Trophoblast cell (in vitro differentiated cells and primary cell): ENCODE measurements around the gene BCDIN3D.

Experiments used
- DNase-seq, 2 donors: peaks; one replicate each; pipeline ENCODE4 v3.0.0-alpha.2; 2016
- H2AFZ ChIP-seq: 2 replicates; pipeline ENCODE4 v1.6.1; 2013; ENCODE audit warnings: low read length, moderate library complexity, mild to moderate bottlenecking; ENCODE audit not compliant: insufficient read depth, poor library complexity
- H2AK5ac ChIP-seq: 2 replicates; pipeline ENCODE4 v1.6.1; 2013; ENCODE audit warnings: mild to moderate bottlenecking, low read length
- H2BK120ac ChIP-seq: 2 replicates; pipeline ENCODE4 v1.6.1; 2013; ENCODE audit warnings: low read length, mild to moderate bottlenecking, moderate library complexity; ENCODE audit not compliant: insufficient read depth, poor library complexity
- H2BK12ac ChIP-seq: 2 replicates; pipeline ENCODE4 v1.6.1; 2013; ENCODE audit warnings: mild to moderate bottlenecking, low read length, moderate library complexity
- H2BK5ac ChIP-seq: 2 replicates; pipeline ENCODE4 v1.6.1; 2013; ENCODE audit warnings: low read length, low read depth, moderate library complexity, mild to moderate bottlenecking; ENCODE audit not compliant: poor library complexity
- H3K14ac ChIP-seq: 2 replicates; pipeline ENCODE4 v1.6.1; 2013; ENCODE audit warnings: mild to moderate bottlenecking, low read length
- H3K18ac ChIP-seq: 2 replicates; pipeline ENCODE4 v1.6.1; 2013; ENCODE audit warnings: mild to moderate bottlenecking, low read length
- H3K23ac ChIP-seq: 2 replicates; pipeline ENCODE4 v1.6.1; 2013; ENCODE audit warnings: low read length
- H3K27ac ChIP-seq: 2 replicates; pipeline ENCODE4 v1.5.1; 2013; ENCODE audit warnings: low read depth, mild to moderate bottlenecking, inconsistent platforms, low read length, moderate library complexity
- H3K27me3 ChIP-seq: 2 replicates; pipeline ENCODE4 v1.6.1; 2013; ENCODE audit warnings: inconsistent platforms, mild to moderate bottlenecking, low read length, moderate library complexity; ENCODE audit not compliant: insufficient read depth
- H3K36me3 ChIP-seq, 2 experiments: 1 replicate in 1 of 2; 2 replicates in 1 of 2; pipeline ENCODE4 v1.6.1; 2013; ENCODE audit warnings: low read length in 2 of 2, mild to moderate bottlenecking in 2 of 2, moderate library complexity in 1 of 2; ENCODE audit not compliant: insufficient read depth in 2 of 2, control insufficient read depth in 1 of 2
- H3K4ac ChIP-seq: 2 replicates; pipeline ENCODE4 v1.6.1; 2013; ENCODE audit warnings: low read depth, mild to moderate bottlenecking, low read length, moderate library complexity
- H3K4me1 ChIP-seq, 2 experiments: 1 replicate in 1 of 2; 2 replicates in 1 of 2; pipeline ENCODE4 v1.6.1; 2013; ENCODE audit warnings: low read length in 2 of 2, mild to moderate bottlenecking in 2 of 2, moderate library complexity in 1 of 2; ENCODE audit not compliant: insufficient read depth in 2 of 2, control insufficient read depth in 1 of 2
- H3K4me2 ChIP-seq: 2 replicates; pipeline ENCODE4 v1.6.1; 2013; ENCODE audit warnings: inconsistent platforms, mild to moderate bottlenecking, low read length, moderate library complexity
- H3K4me3 ChIP-seq: 2 replicates; pipeline ENCODE4 v1.5.1; 2013; ENCODE audit warnings: mild to moderate bottlenecking, low read depth, low read length, inconsistent platforms
- H3K79me1 ChIP-seq: one replicate; pipeline ENCODE4 v1.6.1; 2013; ENCODE audit warnings: low read length
- H3K79me2 ChIP-seq: 2 replicates; pipeline ENCODE4 v1.6.1; 2013; ENCODE audit warnings: low read length, mild to moderate bottlenecking; ENCODE audit not compliant: control insufficient read depth, insufficient read depth, poor library complexity
- H3K9ac ChIP-seq: 2 replicates; pipeline ENCODE4 v1.6.1; 2013; ENCODE audit warnings: mild to moderate bottlenecking, low read length
- H3K9me3 ChIP-seq: 2 replicates; pipeline ENCODE4 v1.6.1; 2013; ENCODE audit warnings: low read depth, mild to moderate bottlenecking, control low read depth, inconsistent platforms, low read length; ENCODE audit not compliant: insufficient read depth
- H4K12ac ChIP-seq: 2 replicates; pipeline ENCODE4 v1.6.1; 2013; ENCODE audit warnings: low read depth, mild to moderate bottlenecking, low read length, moderate library complexity
- H4K8ac ChIP-seq: 2 replicates; pipeline ENCODE4 v1.6.1; 2013; ENCODE audit warnings: low read depth, mild to moderate bottlenecking, low read length, moderate library complexity
- H4K91ac ChIP-seq: one replicate; pipeline ENCODE4 v1.6.1; 2013; ENCODE audit warnings: low read depth, mild to moderate bottlenecking, low read length, moderate library complexity
- WGBS: extraction: QIAGEN DNeasy Blood & Tissue Kit; methylation state at CpG from one replicate; pipeline ENCODE4 v1.1.7; 2013; ENCODE audit warnings: missing lambda C conversion rate; ENCODE audit not compliant: insufficient read length, insufficient coverage; ENCODE audit errors: extremely low coverage; 5-methylcytosine and 5-hydroxymethylcytosine counted together

Gene BCDIN3D

GRCh38 chr12:49868952-49869815 lies 26.3 kb upstream of the BCDIN3D start:
- no peak overlapping the region for H2AK5ac ChIP-seq
- H4K12ac ChIP-seq, result no peak overlapping the region
- H3K79me1 ChIP-seq, result no peaks in the 10 kb centered on the region
- DNase-seq, result peak; percentile 95 to 97
- no peak overlapping the region for H2AFZ ChIP-seq
- H2BK5ac ChIP-seq, result no peak overlapping the region
- H2BK120ac ChIP-seq, result no peak overlapping the region
- H3K27me3 ChIP-seq, result no peaks in the 10 kb centered on the region
- WGBS, result no CpG with 5 or more reads among the region's 16 CpGs
- H3K27ac ChIP-seq, result no peak overlapping the region
- no peak overlapping the region for H4K91ac ChIP-seq
- H3K4me3 ChIP-seq, result no peak overlapping the region
- H3K9me3 ChIP-seq, result peaks cover 2% of the 10 kb centered on the region
- no peak overlapping the region for H3K4me2 ChIP-seq
- no peak overlapping the region for H3K9ac ChIP-seq
- no peak overlapping the region for H3K23ac ChIP-seq
- no peak overlapping the region for H3K14ac ChIP-seq
- no peaks in the 10 kb centered on the region for H3K79me2 ChIP-seq
- no peak overlapping the region for H3K18ac ChIP-seq
- no peak overlapping the region for H3K4ac ChIP-seq
- peaks cover 6 to 11% of the 10 kb centered on the region in 2 experiments for H3K4me1 ChIP-seq
- no peak overlapping the region for H2BK12ac ChIP-seq
- H4K8ac ChIP-seq, result no peak overlapping the region
- H3K36me3 ChIP-seq, result no peaks in the 10 kb centered on the region

- H3K18ac ChIP-seq, result no peak overlapping the region
- H3K4me1 ChIP-seq, result peaks cover 6 to 11% of the 10 kb centered on the region in 2 experiments
- H3K4ac ChIP-seq, result no peak overlapping the region
- DNase-seq, result no peak
- no peak overlapping the region for H3K9ac ChIP-seq
- H3K27ac ChIP-seq, result no peak overlapping the region
- no peak overlapping the region for H3K14ac ChIP-seq
- no peak overlapping the region for H2AFZ ChIP-seq
- no peak overlapping the region for H3K23ac ChIP-seq
- H3K9me3 ChIP-seq, result peaks cover 2% of the 10 kb centered on the region
- H4K8ac ChIP-seq, result no peak overlapping the region
- no peaks in the 10 kb centered on the region for H3K27me3 ChIP-seq
- no peak overlapping the region for H2BK5ac ChIP-seq
- no peak overlapping the region for H3K4me2 ChIP-seq
- H2AK5ac ChIP-seq, result no peak overlapping the region
- H4K91ac ChIP-seq, result no peak overlapping the region
- no peak overlapping the region for H3K4me3 ChIP-seq
- H2BK12ac ChIP-seq, result no peak overlapping the region
- WGBS, result no CpG with 5 or more reads among the region's 16 CpGs
- H3K79me2 ChIP-seq, result no peaks in the 10 kb centered on the region
- H3K36me3 ChIP-seq, result no peaks in the 10 kb centered on the region
- H2BK120ac ChIP-seq, result no peak overlapping the region
- no peaks in the 10 kb centered on the region for H3K79me1 ChIP-seq
- no peak overlapping the region for H4K12ac ChIP-seq
These were observed 25.5 kb upstream of the BCDIN3D start for GRCh38 chr12:49868449-49868848.

- H3K27ac ChIP-seq, result no peak overlapping the region
- H3K4me1 ChIP-seq, result peaks cover 6 to 11% of the 10 kb centered on the region in 2 experiments
- H3K9me3 ChIP-seq, result peaks cover 2% of the 10 kb centered on the region
- H3K79me2 ChIP-seq, result no peaks in the 10 kb centered on the region
- H3K4me3 ChIP-seq, result no peak overlapping the region
- no peak overlapping the region for H4K8ac ChIP-seq
- no peak overlapping the region for H2BK5ac ChIP-seq
- no peaks in the 10 kb centered on the region for H3K79me1 ChIP-seq
- WGBS, result no CpG with 5 or more reads among the region's 11 CpGs
- no peak overlapping the region for H4K12ac ChIP-seq
- no peaks in the 10 kb centered on the region for H3K36me3 ChIP-seq
- H2BK120ac ChIP-seq, result no peak overlapping the region
- H4K91ac ChIP-seq, result no peak overlapping the region
- DNase-seq, result peak; percentile 89 to 95
- H2AK5ac ChIP-seq, result no peak overlapping the region
- H3K9ac ChIP-seq, result no peak overlapping the region
- H3K14ac ChIP-seq, result no peak overlapping the region
- H3K4me2 ChIP-seq, result no peak overlapping the region
- H3K4ac ChIP-seq, result no peak overlapping the region
- no peaks in the 10 kb centered on the region for H3K27me3 ChIP-seq
- no peak overlapping the region for H2AFZ ChIP-seq
- no peak overlapping the region for H3K18ac ChIP-seq
- H2BK12ac ChIP-seq, result no peak overlapping the region
- H3K23ac ChIP-seq, result no peak overlapping the region
These were observed 24.9 kb upstream of the BCDIN3D start for GRCh38 chr12:49867570-49868341.

GRCh38 chr12:49866859-49867569 lies 24.1 kb upstream of the BCDIN3D start:
- Histone ChIP-seq H2AK5ac (no peak overlapping the region), H4K12ac (no peak overlapping the region), H3K4me2 (no peak overlapping the region), H3K18ac (no peak overlapping the region), H3K9me3 (peaks cover 2% of the 10 kb centered on the region), H3K27ac (no peak overlapping the region), H3K79me2 (no peaks in the 10 kb centered on the region), H4K91ac (no peak overlapping the region), H2AFZ (no peak overlapping the region), H3K9ac (no peak overlapping the region), H2BK120ac (no peak overlapping the region), H4K8ac (no peak overlapping the region), H3K27me3 (no peaks in the 10 kb centered on the region), H3K36me3 (no peaks in the 10 kb centered on the region), H3K4me3 (no peak overlapping the region), H3K79me1 (no peaks in the 10 kb centered on the region), H3K4me1 (peaks cover 6 to 11% of the 10 kb centered on the region in 2 experiments), H2BK12ac (no peak overlapping the region), H3K14ac (no peak overlapping the region), H3K4ac (no peak overlapping the region), H2BK5ac (no peak overlapping the region), H3K23ac (no peak overlapping the region)
- no CpG with 5 or more reads among the region's 19 CpGs for WGBS
- peak; percentile 85 to 96 for DNase-seq
